ENCODE results near the gene TFRC. TPM values are rescaled to one million over a fixed set of nuclear protein-coding genes. Genes with fewer than 3 reads are reported as not detected.

Gene TFRC
- total and polyA plus RNA-seq, 4 donors, result 19.1 to 1,250 (median 73.3) TPM

DNA sequence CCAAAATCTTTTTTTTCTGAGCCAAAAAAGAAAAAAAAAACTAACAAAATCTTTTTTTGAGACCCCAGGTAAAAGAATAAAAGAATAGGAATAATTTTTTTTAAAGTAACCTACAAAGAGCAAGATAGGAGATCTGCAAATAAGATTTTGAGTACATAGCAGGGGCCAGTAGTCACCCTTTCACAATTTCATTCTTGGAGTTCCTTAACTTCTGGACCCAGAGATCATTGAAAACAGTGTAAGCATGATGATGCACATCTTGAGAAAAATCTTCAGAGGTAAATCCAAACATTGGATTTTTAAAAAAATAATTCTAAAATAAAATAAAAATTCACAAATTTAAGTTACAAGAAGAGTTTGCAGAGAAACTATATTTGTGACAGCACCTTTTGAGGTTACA lies 18.8 kb downstream of the TFRC start (continued):
- TF ChIP-seq, protein P1, sequence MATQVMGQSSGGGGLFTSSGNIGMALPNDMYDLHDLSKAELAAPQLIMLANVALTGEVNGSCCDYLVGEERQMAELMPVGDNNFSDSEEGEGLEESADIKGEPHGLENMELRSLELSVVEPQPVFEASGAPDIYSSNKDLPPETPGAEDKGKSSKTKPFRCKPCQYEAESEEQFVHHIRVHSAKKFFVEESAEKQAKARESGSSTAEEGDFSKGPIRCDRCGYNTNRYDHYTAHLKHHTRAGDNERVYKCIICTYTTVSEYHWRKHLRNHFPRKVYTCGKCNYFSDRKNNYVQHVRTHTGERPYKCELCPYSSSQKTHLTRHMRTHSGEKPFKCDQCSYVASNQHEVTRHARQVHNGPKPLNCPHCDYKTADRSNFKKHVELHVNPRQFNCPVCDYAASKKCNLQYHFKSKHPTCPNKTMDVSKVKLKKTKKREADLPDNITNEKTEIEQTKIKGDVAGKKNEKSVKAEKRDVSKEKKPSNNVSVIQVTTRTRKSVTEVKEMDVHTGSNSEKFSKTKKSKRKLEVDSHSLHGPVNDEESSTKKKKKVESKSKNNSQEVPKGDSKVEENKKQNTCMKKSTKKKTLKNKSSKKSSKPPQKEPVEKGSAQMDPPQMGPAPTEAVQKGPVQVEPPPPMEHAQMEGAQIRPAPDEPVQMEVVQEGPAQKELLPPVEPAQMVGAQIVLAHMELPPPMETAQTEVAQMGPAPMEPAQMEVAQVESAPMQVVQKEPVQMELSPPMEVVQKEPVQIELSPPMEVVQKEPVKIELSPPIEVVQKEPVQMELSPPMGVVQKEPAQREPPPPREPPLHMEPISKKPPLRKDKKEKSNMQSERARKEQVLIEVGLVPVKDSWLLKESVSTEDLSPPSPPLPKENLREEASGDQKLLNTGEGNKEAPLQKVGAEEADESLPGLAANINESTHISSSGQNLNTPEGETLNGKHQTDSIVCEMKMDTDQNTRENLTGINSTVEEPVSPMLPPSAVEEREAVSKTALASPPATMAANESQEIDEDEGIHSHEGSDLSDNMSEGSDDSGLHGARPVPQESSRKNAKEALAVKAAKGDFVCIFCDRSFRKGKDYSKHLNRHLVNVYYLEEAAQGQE (IDR thresholded peaks at IDR 0.05), result no peak
- TF ChIP-seq, protein P2, sequence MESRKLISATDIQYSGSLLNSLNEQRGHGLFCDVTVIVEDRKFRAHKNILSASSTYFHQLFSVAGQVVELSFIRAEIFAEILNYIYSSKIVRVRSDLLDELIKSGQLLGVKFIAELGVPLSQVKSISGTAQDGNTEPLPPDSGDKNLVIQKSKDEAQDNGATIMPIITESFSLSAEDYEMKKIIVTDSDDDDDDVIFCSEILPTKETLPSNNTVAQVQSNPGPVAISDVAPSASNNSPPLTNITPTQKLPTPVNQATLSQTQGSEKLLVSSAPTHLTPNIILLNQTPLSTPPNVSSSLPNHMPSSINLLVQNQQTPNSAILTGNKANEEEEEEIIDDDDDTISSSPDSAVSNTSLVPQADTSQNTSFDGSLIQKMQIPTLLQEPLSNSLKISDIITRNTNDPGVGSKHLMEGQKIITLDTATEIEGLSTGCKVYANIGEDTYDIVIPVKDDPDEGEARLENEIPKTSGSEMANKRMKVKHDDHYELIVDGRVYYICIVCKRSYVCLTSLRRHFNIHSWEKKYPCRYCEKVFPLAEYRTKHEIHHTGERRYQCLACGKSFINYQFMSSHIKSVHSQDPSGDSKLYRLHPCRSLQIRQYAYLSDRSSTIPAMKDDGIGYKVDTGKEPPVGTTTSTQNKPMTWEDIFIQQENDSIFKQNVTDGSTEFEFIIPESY (IDR thresholded peaks at IDR 0.05), result no peak
- no peak for TF ChIP-seq HNF4G (IDR thresholded peaks at IDR 0.05)
- no peak for TF ChIP-seq EGR1 (IDR thresholded peaks at IDR 0.05; ENCODE audit: low read depth in 2 of 2)

DNA sequence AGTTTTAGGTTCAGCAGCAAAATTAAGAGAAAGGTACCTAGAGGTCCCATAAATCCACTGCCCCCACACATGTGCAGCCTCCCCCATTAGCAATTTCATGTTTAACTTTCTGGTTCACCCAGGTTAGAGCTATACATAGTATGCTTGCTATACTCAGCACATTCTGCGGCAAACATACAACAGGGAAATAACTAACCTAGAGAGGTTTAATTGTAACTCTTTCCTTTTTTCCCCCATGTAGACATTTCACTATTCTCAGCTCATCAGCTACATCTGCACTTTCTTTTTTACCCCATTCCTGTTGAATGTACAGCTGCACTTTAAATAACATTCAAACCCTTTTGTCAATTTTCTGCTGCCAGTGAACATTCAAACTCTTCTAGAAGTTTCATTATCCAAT lies 21.1 kb downstream of the TFRC start:
- TF ChIP-seq FOXA2 (IDR thresholded peaks at IDR 0.05), result no peak
- TF ChIP-seq, protein P2 (IDR thresholded peaks at IDR 0.05), result no peak
- TF ChIP-seq HNF4G (IDR thresholded peaks at IDR 0.05), result no peak
- TF ChIP-seq TAF1 (conservative IDR thresholded peaks at IDR 0.05), result no peak
- TF ChIP-seq, protein P3, sequence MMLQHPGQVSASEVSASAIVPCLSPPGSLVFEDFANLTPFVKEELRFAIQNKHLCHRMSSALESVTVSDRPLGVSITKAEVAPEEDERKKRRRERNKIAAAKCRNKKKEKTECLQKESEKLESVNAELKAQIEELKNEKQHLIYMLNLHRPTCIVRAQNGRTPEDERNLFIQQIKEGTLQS (IDR thresholded peaks at IDR 0.05), result no peak
- TF ChIP-seq RAD21 (IDR thresholded peaks at IDR 0.05), result no peak
- no peak for TF ChIP-seq FOXA1 (IDR thresholded peaks at IDR 0.05)
- TF ChIP-seq, protein P1 (IDR thresholded peaks at IDR 0.05), result no peak
- no peak for TF ChIP-seq GABPA (IDR thresholded peaks at IDR 0.05 in 1 of 2, conservative IDR thresholded peaks at IDR 0.05 in 1 of 2)
- no peak for TF ChIP-seq YY1 (IDR thresholded peaks at IDR 0.05)
- TF ChIP-seq EGR1 (IDR thresholded peaks at IDR 0.05; ENCODE audit: low read depth in 2 of 2), result no peak
- no peak for TF ChIP-seq SP1 (IDR thresholded peaks at IDR 0.05)
- TF ChIP-seq RXRA (IDR thresholded peaks at IDR 0.05), result no peak
- TF ChIP-seq, protein P4, sequence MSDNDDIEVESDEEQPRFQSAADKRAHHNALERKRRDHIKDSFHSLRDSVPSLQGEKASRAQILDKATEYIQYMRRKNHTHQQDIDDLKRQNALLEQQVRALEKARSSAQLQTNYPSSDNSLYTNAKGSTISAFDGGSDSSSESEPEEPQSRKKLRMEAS (IDR thresholded peaks at IDR 0.05), result no peak
- no peak for TF ChIP-seq HNF4A (conservative IDR thresholded peaks at IDR 0.05)
- TF ChIP-seq, protein P5, sequence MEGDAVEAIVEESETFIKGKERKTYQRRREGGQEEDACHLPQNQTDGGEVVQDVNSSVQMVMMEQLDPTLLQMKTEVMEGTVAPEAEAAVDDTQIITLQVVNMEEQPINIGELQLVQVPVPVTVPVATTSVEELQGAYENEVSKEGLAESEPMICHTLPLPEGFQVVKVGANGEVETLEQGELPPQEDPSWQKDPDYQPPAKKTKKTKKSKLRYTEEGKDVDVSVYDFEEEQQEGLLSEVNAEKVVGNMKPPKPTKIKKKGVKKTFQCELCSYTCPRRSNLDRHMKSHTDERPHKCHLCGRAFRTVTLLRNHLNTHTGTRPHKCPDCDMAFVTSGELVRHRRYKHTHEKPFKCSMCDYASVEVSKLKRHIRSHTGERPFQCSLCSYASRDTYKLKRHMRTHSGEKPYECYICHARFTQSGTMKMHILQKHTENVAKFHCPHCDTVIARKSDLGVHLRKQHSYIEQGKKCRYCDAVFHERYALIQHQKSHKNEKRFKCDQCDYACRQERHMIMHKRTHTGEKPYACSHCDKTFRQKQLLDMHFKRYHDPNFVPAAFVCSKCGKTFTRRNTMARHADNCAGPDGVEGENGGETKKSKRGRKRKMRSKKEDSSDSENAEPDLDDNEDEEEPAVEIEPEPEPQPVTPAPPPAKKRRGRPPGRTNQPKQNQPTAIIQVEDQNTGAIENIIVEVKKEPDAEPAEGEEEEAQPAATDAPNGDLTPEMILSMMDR (IDR thresholded peaks at IDR 0.05; ENCODE audit: low read depth, low read length, missing input control), result no peak
- TF ChIP-seq JUND (IDR thresholded peaks at IDR 0.05), result no peak
- peaks cover 0 to 3% (median 0%) of the 10 kb centered on the region in 4 donors for H3K4me1 ChIP-seq (ENCODE audit: control insufficient read depth in 4 of 4, insufficient read depth in 4 of 4, low read length in 3 of 4)
- no peaks in the 10 kb centered on the region for H3K9me3 ChIP-seq (ENCODE audit: control insufficient read depth in 4 of 4, low read length in 3 of 4)
- no peak overlapping the region for H3K4me3 ChIP-seq (ENCODE audit: low read depth in 1 of 3, low read length in 3 of 3)
- H3K27ac ChIP-seq (ENCODE audit: low read depth in 1 of 2, low read length in 2 of 2), result no peak overlapping the region
- H3K27me3 ChIP-seq (ENCODE audit: control insufficient read depth in 4 of 4, insufficient read depth in 4 of 4, low read length in 3 of 4), result no peaks in the 10 kb centered on the region
- 99% methylated on average over 1 of the region's 1 CpG for WGBS
- no peak overlapping the region for H3K9ac ChIP-seq (ENCODE audit: low read depth in 1 of 2, low read length in 2 of 2)
- peaks cover 25 to 76% (median 72%) of the 10 kb centered on the region in 4 donors for H3K36me3 ChIP-seq (ENCODE audit: control insufficient read depth in 4 of 4, insufficient read depth in 3 of 4, low read depth in 1 of 4, low read length in 3 of 4)
- no peak for DNase-seq (ENCODE audit: low spot score)

Measured in liver (tissue), 9 donors.